Muscle layer of duodenum (tissue), 2 donors: ENCODE data around the gene CHTOP.

Experiments used
- H3K27ac ChIP-seq: one replicate; pipeline ENCODE4 v1.7.0; 2013; ENCODE audit warnings: mild to moderate bottlenecking, low read length
- H3K27me3 ChIP-seq: one replicate; pipeline ENCODE4 v1.7.0; 2013; ENCODE audit warnings: low read depth, mild to moderate bottlenecking, control low read depth, low read length
- H3K36me3 ChIP-seq, 2 donors: one replicate each; pipeline ENCODE4 v1.7.0; 2013; ENCODE audit warnings: low read length in 2 of 2, control low read depth in 1 of 2, mild to moderate bottlenecking in 1 of 2; ENCODE audit not compliant: insufficient read depth in 2 of 2, control insufficient read depth in 1 of 2
- H3K4me1 ChIP-seq, 2 donors: one replicate each; pipeline ENCODE4 v1.7.0; 2013; ENCODE audit warnings: low read length in 2 of 2, mild to moderate bottlenecking in 2 of 2, control low read depth in 1 of 2, moderate library complexity in 1 of 2; ENCODE audit not compliant: insufficient read depth in 2 of 2, control insufficient read depth in 1 of 2
- H3K4me3 ChIP-seq, 2 donors: one replicate each; pipeline ENCODE4 v1.7.0; 2013; ENCODE audit warnings: low read length in 2 of 2, low read depth in 1 of 2, mild to moderate bottlenecking in 1 of 2
- H3K9me3 ChIP-seq, 2 donors: one replicate each; pipeline ENCODE4 v1.7.0; 2013; ENCODE audit warnings: low read length in 2 of 2, control low read depth in 1 of 2, mild to moderate bottlenecking in 1 of 2; ENCODE audit not compliant: control insufficient read depth in 1 of 2
- donor health status: healthy.

Gene CHTOP

DNA sequence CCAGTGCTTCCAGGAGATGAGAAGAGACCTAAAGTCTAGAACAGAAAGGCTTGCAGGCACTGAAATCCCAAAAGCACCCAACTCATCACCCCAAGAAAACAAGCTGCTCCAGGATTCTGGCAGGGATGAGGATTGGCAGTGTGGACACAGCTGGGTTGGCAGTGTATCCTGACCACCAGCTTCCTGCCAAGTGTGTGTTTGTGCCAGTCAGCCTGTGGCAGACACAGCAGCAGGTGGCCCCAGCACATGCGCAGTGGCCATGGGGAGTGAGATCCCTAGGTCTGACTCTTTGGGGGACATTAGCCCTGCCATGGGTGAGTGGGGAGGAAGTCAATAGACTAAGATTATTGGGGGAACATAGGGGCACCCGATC lies 16.0 kb downstream of the CHTOP start:
- H3K27me3 ChIP-seq: no peaks in the 10 kb centered on the region
- no peaks in the 10 kb centered on the region for H3K9me3 ChIP-seq
- H3K4me1 ChIP-seq: no peaks in the 10 kb centered on the region
- no peak overlapping the region for H3K4me3 ChIP-seq
- H3K27ac ChIP-seq: no peak overlapping the region
- peaks cover 15 to 21% of the 10 kb centered on the region in 2 donors for H3K36me3 ChIP-seq

DNA sequence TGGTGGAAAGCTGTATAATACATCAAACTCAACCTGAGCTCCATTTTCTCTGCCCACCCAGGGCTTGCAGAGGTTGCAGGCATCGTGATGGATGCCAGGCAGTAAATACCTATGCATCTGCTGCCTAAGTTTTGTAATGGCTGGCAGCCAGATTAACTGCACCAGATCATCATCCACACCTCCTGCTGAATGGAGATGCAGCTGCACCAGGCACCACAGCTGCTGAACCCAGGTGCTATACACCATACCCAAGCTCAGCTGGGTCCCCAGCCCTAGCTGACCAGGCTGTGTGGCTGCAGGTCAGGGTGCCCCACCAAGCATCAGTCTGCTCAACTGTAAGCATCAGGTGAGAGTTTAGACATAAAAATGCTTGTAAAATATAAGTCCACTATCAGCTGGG lies 17.9 kb downstream of the CHTOP start:
- Histone ChIP-seq H3K4me1 (no peaks in the 10 kb centered on the region), H3K9me3 (no peaks in the 10 kb centered on the region), H3K36me3 (peaks cover 4 to 6% of the 10 kb centered on the region in 2 donors), H3K27ac (no peak overlapping the region), H3K4me3 (no peak overlapping the region), H3K27me3 (no peaks in the 10 kb centered on the region)

DNA sequence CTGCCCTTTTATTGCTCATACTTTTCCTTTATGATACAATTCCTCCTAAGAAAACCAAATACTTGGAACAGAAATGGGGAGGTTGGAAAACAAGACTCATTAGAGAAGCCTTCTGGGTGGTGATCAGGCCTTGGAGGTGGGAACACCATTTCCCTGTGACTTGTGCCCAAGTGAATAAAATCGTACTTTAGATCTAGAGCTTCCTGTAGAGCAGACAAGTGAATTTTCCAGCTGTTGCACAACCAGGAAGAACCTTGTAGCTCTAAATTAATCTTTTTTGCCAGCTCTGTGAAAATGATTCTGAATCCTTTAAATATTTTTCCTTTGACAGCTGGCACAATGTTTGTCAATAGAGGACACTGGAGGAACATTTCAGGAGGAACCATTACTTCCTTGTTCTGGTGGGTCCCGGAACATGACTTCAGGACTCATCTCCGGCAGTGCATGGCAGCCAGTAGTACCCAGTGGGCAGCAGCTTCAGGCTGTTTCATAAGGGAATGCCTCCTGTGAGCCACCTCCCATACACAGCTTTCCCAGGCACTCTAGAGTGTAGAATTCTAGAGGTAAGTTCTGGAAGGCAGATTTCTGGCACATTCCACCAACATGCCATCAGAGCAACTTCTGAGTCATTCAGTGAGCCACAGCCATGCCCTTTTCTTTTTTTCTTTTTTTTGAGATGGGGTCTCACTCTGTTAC lies 19.1 kb downstream of the CHTOP start:
- Histone ChIP-seq H3K9me3 (no peaks in the 10 kb centered on the region), H3K4me3 (no peak overlapping the region), H3K36me3 (no peaks in the 10 kb centered on the region), H3K27ac (no peak overlapping the region), H3K27me3 (no peaks in the 10 kb centered on the region), H3K4me1 (no peaks in the 10 kb centered on the region)

DNA sequence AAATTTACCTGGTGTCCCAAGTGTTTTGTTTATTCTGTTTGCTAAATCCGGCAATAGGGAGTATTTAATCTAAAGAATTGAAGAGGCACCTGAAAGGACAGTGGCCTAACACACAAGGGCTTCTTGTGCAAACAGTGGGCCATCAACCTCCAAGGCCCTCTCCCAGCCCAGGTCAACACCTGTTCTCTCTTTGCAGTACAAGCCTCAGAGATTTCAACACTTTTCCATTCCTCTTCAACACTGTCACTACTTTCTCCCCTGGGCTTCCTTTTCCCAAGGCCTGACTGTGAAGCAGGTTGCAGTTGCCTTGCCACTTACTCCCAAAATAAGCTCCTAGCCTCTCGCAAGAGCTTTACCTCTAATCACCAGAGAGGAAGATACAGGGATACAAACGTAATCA lies 21.5 kb downstream of the CHTOP start:
- H3K4me1 ChIP-seq: peaks cover 7 to 11% of the 10 kb centered on the region in 2 donors
- no peak overlapping the region for H3K27ac ChIP-seq
- no peaks in the 10 kb centered on the region for H3K27me3 ChIP-seq
- no peaks in the 10 kb centered on the region for H3K9me3 ChIP-seq
- H3K4me3 ChIP-seq: no peak overlapping the region
- no peaks in the 10 kb centered on the region for H3K36me3 ChIP-seq

DNA sequence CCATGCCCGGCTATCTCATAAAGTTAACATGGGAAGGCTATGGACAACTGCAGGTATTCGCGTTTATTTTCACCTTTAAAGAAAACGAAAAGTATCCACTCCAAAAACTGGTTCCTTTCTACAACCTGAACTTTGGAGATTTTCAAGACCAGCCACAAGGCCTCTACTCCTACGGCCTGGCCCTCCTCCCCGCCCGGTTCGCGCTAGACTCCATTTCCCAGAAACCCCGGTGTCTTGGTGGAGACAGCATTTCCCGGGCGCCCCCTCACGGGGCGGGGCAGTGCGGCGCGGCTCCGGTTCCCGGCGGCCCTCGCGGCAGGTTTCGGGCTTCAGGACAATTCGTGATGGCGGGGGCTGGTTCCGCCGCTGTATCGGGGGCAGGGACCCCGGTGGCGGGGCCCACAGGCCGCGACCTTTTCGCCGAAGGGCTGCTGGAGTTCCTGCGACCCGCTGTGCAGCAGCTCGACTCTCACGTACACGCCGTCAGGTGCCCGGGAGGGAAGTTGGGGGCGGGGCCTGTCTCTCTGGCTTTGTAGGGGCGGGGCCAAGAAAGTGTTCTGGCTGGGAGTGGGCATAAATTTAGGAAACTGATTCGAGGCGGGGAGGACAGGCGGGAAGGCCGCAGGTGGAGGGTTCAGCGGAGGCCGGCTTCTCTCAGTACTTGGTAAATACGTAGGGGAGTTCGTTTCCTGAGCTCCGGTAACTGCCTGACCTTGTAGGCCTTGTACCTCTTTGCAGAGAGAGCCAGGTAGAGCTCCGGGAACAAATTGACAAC lies 24.7 kb downstream of the CHTOP start, which contains the start of gene SNAPIN:
TSS of gene SNAPIN (plus strand) at position 304 of the 775 bp plus-strand sequence. CDS start at position 345, 41 bp downstream.
- no peaks in the 10 kb centered on the region for H3K9me3 ChIP-seq
- peaks cover 24 to 29% of the 10 kb centered on the region in 2 donors for H3K36me3 ChIP-seq

DNA sequence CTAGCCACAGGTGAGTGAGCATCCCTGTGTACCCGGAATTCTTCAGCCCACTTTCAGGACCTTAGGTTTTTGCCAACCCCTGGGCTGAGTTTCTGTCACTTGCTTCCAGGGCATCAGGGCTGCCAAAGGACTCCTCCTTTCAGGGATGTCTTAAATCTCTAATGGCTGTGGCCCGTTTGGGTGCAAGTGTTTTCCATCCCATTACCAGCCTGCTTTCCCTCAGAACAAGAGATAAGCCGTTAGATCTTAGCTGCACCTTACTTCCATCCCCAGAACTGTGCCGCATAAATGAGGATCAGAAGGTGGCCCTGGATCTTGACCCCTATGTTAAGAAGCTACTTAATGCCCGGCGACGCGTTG lies 25.3 kb downstream of the CHTOP start:
- Histone ChIP-seq H3K27ac (peak overlapping the region; percentile 86), H3K4me1 (peaks cover 7 to 11% of the 10 kb centered on the region in 2 donors), H3K9me3 (no peaks in the 10 kb centered on the region), H3K36me3 (peaks cover 29 to 34% of the 10 kb centered on the region in 2 donors), H3K4me3 (peak overlapping the region; percentile 88 to 96), H3K27me3 (no peaks in the 10 kb centered on the region)

More for the DNA sequence above, 24.7 kb downstream of the CHTOP start, which contains the start of gene SNAPIN:
- peaks cover 7 to 11% of the 10 kb centered on the region in 2 donors for H3K4me1 ChIP-seq
- peak within 1 kb of the TSS; percentile 88 to 96 for H3K4me3 ChIP-seq
- H3K27me3 ChIP-seq: no peaks in the 10 kb centered on the region
- H3K27ac ChIP-seq: peak within 1 kb of the TSS; percentile 86

DNA sequence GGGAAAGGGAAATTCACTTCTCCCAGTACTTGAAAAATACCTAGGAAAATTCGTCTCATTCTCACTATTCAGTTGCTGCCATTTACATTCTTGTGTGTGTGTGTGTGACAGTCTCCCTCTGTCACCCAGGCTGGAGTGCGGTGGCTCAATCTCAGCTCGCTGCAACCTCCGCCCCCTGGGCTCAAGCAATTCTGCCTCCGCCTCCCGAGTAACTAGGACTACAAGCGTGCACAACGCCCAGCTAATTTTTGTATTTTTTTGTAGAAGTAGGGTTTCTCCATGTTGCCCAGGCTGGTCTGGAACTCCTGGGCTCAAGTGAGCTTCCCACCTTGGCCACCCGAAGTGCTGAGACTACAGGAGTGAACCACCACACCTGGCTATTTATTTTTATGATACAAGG lies 25.8 kb downstream of the CHTOP start:
- peaks cover 7 to 11% of the 10 kb centered on the region in 2 donors for H3K4me1 ChIP-seq
- H3K36me3 ChIP-seq: peaks cover 33 to 39% of the 10 kb centered on the region in 2 donors
- no peaks in the 10 kb centered on the region for H3K9me3 ChIP-seq
- no peaks in the 10 kb centered on the region for H3K27me3 ChIP-seq
- H3K4me3 ChIP-seq: peak overlapping the region; percentile 88 to 96
- H3K27ac ChIP-seq: no peak overlapping the region

DNA sequence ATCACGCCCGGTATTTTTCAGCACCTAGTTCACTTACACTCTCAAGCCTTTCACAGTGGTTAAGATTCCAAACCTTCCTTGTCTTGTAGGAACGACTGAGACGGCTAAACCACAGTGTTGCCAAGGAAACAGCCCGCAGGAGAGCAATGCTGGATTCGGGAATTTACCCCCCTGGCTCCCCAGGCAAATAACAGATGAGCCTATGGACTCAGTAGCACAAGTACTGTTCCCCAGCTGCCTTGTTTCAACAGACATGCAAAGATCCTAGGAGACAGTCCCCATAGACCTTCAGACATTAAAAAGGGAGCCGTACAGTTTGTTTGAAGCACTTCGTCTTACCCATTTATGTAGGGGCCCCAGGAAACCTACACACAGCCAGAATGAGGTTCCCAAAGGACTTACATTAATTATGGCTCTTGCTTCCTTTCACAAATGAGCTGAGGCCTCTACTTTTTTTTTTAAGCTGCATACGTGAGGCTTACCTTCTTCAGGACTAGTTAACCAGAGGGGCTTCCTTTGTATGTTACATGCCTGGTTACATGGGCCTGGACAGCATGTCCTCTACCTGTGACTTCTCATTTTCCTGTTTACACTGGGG lies 27.3 kb downstream of the CHTOP start:
- Histone ChIP-seq H3K36me3 (peaks cover 47 to 55% of the 10 kb centered on the region in 2 donors), H3K4me1 (peaks cover 7 to 11% of the 10 kb centered on the region in 2 donors), H3K9me3 (no peaks in the 10 kb centered on the region), H3K27me3 (no peaks in the 10 kb centered on the region), H3K4me3 (no peak overlapping the region), H3K27ac (no peak overlapping the region)

DNA sequence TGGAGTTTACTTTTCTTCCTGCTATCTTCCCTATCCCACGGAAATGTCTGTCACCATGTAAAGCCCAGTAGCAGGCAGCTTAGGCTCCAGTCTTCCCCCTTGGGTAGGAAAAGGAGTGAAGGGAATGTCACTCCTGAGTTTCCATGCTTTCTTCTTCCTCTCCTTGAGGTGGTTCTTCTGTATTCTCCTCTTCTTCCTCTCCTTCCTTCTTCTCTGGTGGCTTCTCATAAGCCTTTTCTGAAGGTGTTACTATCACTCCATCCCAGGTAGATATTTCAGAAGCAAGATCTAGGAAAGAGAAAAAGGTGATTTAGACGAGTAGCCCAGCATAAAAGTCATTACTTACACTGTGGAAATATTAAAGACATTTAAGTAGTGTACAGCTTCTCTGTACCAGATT lies 28.4 kb downstream of the CHTOP start:
- no peak overlapping the region for H3K27ac ChIP-seq
- no peak overlapping the region for H3K4me3 ChIP-seq
- H3K4me1 ChIP-seq: peaks cover 7 to 11% of the 10 kb centered on the region in 2 donors
- peaks cover 56 to 66% of the 10 kb centered on the region in 2 donors for H3K36me3 ChIP-seq
- H3K27me3 ChIP-seq: no peaks in the 10 kb centered on the region
- no peaks in the 10 kb centered on the region for H3K9me3 ChIP-seq

DNA sequence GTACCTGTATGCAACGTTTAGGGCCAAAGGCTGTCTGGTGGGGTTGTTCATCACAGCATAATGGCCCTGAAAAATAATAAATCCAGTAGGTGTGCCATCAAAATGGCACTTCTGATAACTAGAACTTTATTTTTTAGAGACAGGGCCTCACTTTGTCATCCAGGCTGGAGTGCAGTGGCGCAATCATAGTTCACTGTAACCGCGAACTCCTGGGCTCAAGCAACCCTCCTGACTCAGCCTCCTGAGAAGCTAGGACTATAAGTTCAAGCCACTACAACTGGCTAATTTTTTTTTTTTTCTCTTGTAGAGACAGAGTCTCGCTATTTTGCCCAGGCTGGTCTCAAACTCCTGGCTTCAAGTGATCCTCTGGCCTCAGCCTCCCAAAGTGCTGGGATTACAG lies 29.3 kb downstream of the CHTOP start:
- no peak overlapping the region for H3K4me3 ChIP-seq
- H3K4me1 ChIP-seq: peaks cover 7 to 12% of the 10 kb centered on the region in 2 donors
- no peaks in the 10 kb centered on the region for H3K27me3 ChIP-seq
- no peak overlapping the region for H3K27ac ChIP-seq
- H3K9me3 ChIP-seq: no peaks in the 10 kb centered on the region
- peaks cover 65 to 75% of the 10 kb centered on the region in 2 donors for H3K36me3 ChIP-seq

DNA sequence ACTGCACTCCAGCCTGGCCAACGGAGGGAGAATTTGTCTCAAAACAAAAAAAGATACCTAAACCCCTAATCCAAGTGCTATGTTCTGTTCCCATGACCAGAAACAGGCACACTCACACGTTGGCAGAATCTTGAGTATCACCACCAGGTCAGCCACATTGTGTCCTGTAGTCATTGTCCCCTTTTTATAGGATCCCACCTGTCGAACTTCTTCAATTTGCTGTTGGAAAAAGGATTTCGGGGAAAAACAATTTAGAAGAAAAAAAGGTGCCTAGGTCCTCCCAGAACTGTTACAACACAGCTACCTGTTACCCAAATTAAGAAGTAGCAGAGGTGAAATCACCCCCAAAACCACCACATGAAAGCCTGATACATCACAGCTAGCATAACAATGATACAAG lies 33.6 kb downstream of the CHTOP start:
- Histone ChIP-seq H3K4me1 (peaks cover 4 to 23% of the 10 kb centered on the region in 2 donors), H3K27ac (no peak overlapping the region), H3K36me3 (peaks cover 52 to 67% of the 10 kb centered on the region in 2 donors), H3K27me3 (no peaks in the 10 kb centered on the region), H3K9me3 (no peaks in the 10 kb centered on the region), H3K4me3 (no peak overlapping the region)
